Activated CD8-positive, alpha-beta T cell treated with anti-CD3 and anti-CD28 coated beads for 36 hours (primary cell): Measurements from ENCODE around the gene FAM168A. TPM values are rescaled to one million over a fixed set of nuclear protein-coding genes. Genes with fewer than 3 reads are reported as not detected.

ENCODE experiments used
- ATAC-seq: fragments of 200-7000 bp; cut with Tn5 transposase; one replicate; pipeline ENCODE4 v1.10.0; 2021; ENCODE audit warnings: mild to moderate bottlenecking, moderate library complexity
- CTCF ChIA-PET: fragments of 350-600 bp; sonication (Branson Sonifier 250); formaldehyde crosslinking; loops from one replicate; lab custom pipeline; 2021; ENCODE audit warnings: antibody characterized with exemption; lab: Charles Lee
- POLR2A ChIA-PET: fragments of 350-600 bp; sonication (Branson Sonifier 250); formaldehyde crosslinking; loops from one replicate; lab custom pipeline; 2021; ENCODE audit warnings: antibody characterized with exemption; lab: Charles Lee
- DNase-seq: peaks from one replicate; pipeline ENCODE4 v3.0.0-alpha.2; 2020
- H3K27ac Mint-ChIP-seq: one replicate; pipeline ENCODE4 v1.8.0; 2021; ENCODE audit warnings: mild to moderate bottlenecking, mixed read lengths
- H3K27me3 Mint-ChIP-seq: one replicate; pipeline ENCODE4 v1.8.0; 2021; ENCODE audit warnings: mixed read lengths
- H3K36me3 Mint-ChIP-seq: one replicate; pipeline ENCODE4 v1.8.0; 2021; ENCODE audit warnings: low read depth, mixed read lengths
- H3K4me1 Mint-ChIP-seq: one replicate; pipeline ENCODE4 v1.8.0; 2021; ENCODE audit warnings: low read depth, mixed read lengths
- H3K4me3 Mint-ChIP-seq: one replicate; pipeline ENCODE4 v1.8.0; 2021; ENCODE audit warnings: mild to moderate bottlenecking, moderate library complexity, mixed read lengths
- H3K9me3 Mint-ChIP-seq: one replicate; pipeline ENCODE4 v1.8.0; 2021; ENCODE audit warnings: mixed read lengths
- intact Hi-C: fragments of 100-400 bp; cut with micrococcal nuclease; formaldehyde crosslinking; loops from one replicate; pipeline ENCODE4 v1.10.0; 2022
- total RNA-seq, 2 experiments: library from RNA; stranded (reverse); gene quantifications; one replicate each; pipeline ENCODE4 v1.2.3, GENCODE V29; 2021
- TF ChIP-seq, protein P1 (sequence below): fragments of 200-600 bp; IDR thresholded peaks from one replicate; pipeline ENCODE4 v1.8.0; 2022; ENCODE audit warnings: antibody characterized with exemption, mild to moderate bottlenecking

FAM168A gene
- total RNA-seq, 2 experiments from 2014 or later, result 13.0 to 14.2 TPM

DNA sequence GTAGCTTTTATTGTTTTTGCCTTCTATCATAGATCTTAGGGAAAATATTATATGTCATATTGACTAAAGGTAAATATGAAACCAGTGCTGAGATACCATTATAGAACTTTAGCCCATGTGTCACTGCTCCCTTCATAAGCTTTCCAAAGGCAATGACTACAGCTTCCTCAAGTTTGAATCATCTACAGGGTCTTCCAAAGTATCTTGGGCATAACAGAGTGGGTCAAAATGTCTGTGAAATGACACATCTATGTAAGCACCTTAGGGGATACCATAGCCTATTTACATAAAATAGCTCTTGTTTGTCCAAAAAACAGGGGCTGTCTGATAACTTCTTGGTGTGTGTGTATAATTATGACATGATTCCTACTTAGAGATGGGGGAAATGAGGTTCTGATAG, 169.2 kb downstream of the FAM168A start:
- Mint-ChIP-seq H3K4me3 (no peak overlapping the region), H3K36me3 (no peaks in the 10 kb centered on the region)
- intact Hi-C loops, result no loop called here

DNA sequence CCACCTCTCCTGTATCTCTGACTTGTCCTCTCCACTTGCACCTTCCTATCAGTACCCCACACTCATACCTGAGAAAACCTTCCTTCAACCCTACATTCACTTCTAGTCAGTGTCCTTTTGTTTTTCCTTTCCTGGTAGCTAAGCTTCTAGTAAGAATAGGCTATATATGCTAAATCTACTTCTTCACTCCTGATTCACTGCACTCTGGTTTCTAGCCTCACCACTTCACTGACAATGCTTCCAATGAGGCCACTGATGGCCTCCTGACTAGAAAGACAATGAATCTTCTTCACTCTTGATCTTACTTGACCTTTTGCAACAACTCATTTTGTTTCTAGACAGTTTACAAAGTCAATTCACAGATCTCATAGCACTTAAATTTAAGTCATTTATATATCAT, 169.7 kb downstream of the FAM168A start:
- CTCF ChIA-PET, result interaction anchor here (1.5 to 1.9 kb wide), 3 partner anchors 14 to 232 kb away, joined by 3 to 7 read pairs (median 6); no protein-coding TSS in a partner anchor
- no peak overlapping the region for H3K27ac Mint-ChIP-seq
- no peaks in the 10 kb centered on the region for H3K9me3 Mint-ChIP-seq
- POLR2A ChIA-PET, result no interaction called here
- intact Hi-C loops, result no loop called here
- peaks cover 10% of the 10 kb centered on the region for H3K4me1 Mint-ChIP-seq
- TF ChIP-seq, protein P1, sequence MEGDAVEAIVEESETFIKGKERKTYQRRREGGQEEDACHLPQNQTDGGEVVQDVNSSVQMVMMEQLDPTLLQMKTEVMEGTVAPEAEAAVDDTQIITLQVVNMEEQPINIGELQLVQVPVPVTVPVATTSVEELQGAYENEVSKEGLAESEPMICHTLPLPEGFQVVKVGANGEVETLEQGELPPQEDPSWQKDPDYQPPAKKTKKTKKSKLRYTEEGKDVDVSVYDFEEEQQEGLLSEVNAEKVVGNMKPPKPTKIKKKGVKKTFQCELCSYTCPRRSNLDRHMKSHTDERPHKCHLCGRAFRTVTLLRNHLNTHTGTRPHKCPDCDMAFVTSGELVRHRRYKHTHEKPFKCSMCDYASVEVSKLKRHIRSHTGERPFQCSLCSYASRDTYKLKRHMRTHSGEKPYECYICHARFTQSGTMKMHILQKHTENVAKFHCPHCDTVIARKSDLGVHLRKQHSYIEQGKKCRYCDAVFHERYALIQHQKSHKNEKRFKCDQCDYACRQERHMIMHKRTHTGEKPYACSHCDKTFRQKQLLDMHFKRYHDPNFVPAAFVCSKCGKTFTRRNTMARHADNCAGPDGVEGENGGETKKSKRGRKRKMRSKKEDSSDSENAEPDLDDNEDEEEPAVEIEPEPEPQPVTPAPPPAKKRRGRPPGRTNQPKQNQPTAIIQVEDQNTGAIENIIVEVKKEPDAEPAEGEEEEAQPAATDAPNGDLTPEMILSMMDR, result no peak
- no peak for DNase-seq
- ATAC-seq, result no peak
- no peaks in the 10 kb centered on the region for H3K36me3 Mint-ChIP-seq
- H3K27me3 Mint-ChIP-seq, result no peaks in the 10 kb centered on the region
- H3K4me3 Mint-ChIP-seq, result no peak overlapping the region

More for the DNA sequence above, 169.2 kb downstream of the FAM168A start:
- Mint-ChIP-seq H3K9me3 (no peaks in the 10 kb centered on the region), H3K27me3 (no peaks in the 10 kb centered on the region), H3K27ac (no peak overlapping the region), H3K4me1 (peaks cover 10% of the 10 kb centered on the region)
- ChIA-PET CTCF (interaction anchor here (1.0 to 1.9 kb wide), 6 partner anchors 13 to 232 kb away, joined by 3 to 7 read pairs (median 3); partner anchors contain the start of gene PLEKHB1), POLR2A (no interaction called here)
- ATAC-seq, result no peak
- no peak for DNase-seq
- TF ChIP-seq, protein P1, result no peak

DNA sequence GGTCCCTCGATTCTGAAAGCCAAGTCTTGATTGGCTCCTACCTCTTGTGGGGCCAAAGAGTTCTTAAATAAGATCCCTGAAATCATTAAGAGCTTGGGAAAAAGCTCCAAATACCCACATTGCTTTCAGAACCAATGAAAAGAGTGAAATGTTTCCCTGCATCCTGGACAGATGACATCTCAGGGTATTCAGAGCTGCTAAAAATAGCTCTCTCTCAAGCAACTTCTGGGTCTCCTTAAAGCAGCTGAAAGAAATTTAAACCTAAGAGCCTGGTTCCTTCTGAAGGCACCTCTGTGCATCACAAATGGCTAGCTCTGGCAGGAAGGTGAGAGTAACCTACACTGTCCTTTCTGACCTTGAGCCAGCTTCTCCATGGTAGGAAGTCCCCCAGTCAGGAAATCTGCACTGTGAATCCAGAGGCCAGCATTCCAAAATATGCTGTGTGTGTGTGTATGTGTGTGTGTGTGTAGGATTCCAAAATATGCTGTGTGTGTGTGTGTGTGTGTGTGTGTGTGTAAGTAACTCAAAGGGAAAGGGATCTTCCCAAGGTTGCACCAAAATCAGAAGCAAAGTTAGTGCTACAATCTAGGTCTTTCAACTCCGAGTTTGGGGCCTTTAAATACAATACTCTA, 171.6 kb downstream of the FAM168A start:
- H3K27ac Mint-ChIP-seq, result no peak overlapping the region
- no peak overlapping the region for H3K4me3 Mint-ChIP-seq
- POLR2A ChIA-PET, result no interaction called here
- H3K27me3 Mint-ChIP-seq, result no peaks in the 10 kb centered on the region
- TF ChIP-seq, protein P1, result no peak
- CTCF ChIA-PET, result interaction anchor here (1.7 to 2.6 kb wide), 3 partner anchors 12 to 200 kb away, joined by 4 to 13 read pairs (median 8); no protein-coding TSS in a partner anchor
- H3K36me3 Mint-ChIP-seq, result no peaks in the 10 kb centered on the region
- ATAC-seq (no peak), DNase-seq (no peak)
- peaks cover 10% of the 10 kb centered on the region for H3K4me1 Mint-ChIP-seq
- no peaks in the 10 kb centered on the region for H3K9me3 Mint-ChIP-seq
- intact Hi-C loops, result no loop called here

DNA sequence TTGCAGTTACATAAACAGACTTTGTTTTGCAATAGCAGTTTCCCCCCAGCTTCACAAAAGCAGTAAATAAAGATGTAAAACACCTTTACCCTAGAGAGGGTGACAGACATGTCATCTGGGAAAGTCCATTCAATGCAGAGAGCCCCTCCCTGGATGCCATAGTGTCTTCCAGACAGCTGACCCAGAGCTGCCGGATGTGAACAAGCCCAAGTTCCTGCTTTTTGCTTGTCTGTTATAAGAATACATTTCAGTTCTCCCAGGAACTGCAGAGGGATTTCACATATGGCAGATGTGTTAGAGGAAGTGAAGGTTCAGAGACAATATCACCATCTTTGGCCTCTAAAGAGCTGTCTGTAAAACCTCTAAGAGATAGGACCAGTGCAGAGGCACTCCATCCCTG, 172.8 kb downstream of the FAM168A start:
- ChIA-PET CTCF (interaction anchor here (0.6 to 2.6 kb wide), 4 partner anchors 11 to 295 kb away, joined by 3 to 13 read pairs (median 6); no protein-coding TSS in a partner anchor), POLR2A (interaction anchor here (0.5 to 0.6 kb wide), 2 partner anchors 25 to 1313 kb away, joined by 3 read pairs; partner anchors contain the start of gene ANAPC15)
- Mint-ChIP-seq H3K27ac (no peak overlapping the region), H3K4me3 (no peak overlapping the region), H3K36me3 (no peaks in the 10 kb centered on the region), H3K27me3 (no peaks in the 10 kb centered on the region), H3K4me1 (peaks cover 10% of the 10 kb centered on the region), H3K9me3 (no peaks in the 10 kb centered on the region)
- ATAC-seq (no peak), DNase-seq (no peak)
- TF ChIP-seq, protein P1, result no peak
- intact Hi-C loops, result no loop called here

DNA sequence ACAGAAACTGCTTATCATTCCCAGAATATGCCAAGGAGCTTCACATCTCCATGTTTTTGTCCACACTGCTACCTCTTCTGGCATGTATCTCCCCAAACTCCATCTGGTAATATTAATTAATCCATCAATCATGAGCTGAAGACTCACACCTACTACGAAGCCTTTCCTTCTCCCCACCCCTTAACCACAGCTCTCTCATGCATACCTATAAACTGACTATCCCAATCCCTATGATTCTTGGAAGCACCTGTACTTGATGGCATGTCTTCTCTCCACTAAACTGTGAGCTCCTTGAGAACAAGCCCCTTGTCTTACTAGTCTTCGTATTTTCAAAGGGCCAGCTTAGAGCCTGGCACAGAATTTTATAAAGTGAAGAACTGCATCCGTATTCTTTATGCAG, 174.4 kb downstream of the FAM168A start:
- no peak overlapping the region for H3K27ac Mint-ChIP-seq

More for the DNA sequence above, 174.4 kb downstream of the FAM168A start:
- Mint-ChIP-seq H3K4me3 (no peak overlapping the region), H3K9me3 (no peaks in the 10 kb centered on the region), H3K36me3 (no peaks in the 10 kb centered on the region), H3K4me1 (peaks cover 8% of the 10 kb centered on the region), H3K27me3 (no peaks in the 10 kb centered on the region)
- TF ChIP-seq, protein P1, result no peak
- DNase-seq (no peak), ATAC-seq (no peak)
- ChIA-PET CTCF (interaction anchor here (0.9 to 2.6 kb wide), 6 partner anchors 9 to 238 kb away, joined by 3 to 13 read pairs (median 5); no protein-coding TSS in a partner anchor), POLR2A (interaction anchor here (0.8 kb wide), 1 partner anchor 11 kb away, joined by 4 read pairs; no protein-coding TSS in a partner anchor)
- intact Hi-C loops, result no loop called here
